ENCODE measurements around the gene AMOTL2. TPM values are rescaled to one million over a fixed set of nuclear protein-coding genes. Genes with fewer than 3 reads are reported as not detected.

Gene AMOTL2
- polyA plus RNA-seq (2013, experiment 1 of 2; ENCODE audit: insufficient read length), result 106 TPM
- polyA plus RNA-seq (2013, experiment 2 of 2; ENCODE audit: insufficient read length), result 110 TPM

DNA sequence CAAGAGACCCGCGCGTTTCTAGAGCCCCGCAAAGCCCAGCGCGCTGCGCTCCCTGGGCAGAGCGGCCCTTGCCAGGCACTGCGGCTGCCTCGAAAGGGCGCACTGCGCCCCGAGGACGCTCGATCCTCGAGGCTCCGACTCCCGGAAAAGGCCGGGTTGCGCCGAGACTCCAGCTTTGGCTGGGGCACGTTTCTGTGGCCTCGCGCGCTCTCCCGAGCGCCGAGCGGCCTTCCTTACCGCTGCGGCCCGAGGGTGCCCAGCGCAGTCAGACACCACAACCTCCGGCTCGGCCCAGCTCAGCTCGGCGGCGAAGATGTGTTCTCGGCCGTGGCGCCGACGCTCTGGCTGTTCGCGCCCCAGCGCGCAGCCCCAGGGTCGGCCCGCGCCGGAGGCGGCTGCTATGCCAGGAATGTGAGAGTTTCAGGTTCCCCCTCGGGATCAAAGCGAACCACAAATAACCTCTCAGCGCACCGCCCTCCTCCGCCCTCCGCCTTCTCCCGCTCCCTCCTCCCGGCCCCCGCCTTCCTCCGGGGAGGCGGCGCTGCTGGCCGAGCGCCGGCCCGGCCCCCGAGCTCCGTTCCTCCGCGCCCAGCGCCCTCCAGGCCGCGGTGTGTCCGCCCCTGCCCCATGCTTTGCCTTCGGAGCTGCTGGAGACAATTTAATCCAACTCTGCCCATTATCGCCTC, at the start of gene AMOTL2:
TSS of gene AMOTL2 (minus strand) at position 343 of the 686 bp plus-strand sequence. CDS start 3,014 bp downstream, outside the sequence.
- DNase-seq, result peak; percentile 98

DNA sequence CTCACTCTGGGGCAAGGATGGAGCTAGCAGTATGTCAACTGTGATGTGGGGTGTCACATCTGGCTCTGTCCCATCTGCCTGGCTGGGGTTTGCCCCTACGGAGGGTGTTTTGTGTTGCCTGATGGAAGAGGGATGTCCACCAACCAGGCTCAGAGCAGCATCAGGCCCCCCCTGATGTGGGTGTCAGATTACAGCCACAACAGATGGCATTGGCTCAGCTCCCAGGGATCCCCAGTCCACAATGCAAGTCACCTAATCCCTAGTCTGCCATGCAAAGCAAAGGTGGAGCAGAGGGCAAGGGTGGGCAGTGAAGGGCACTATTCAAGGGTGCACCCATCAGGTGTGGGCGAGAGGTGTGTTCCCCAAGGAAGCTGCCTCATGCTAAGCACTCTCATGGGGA, 48.9 kb upstream of the AMOTL2 start:
- DNase-seq, result peak; percentile 68

DNA sequence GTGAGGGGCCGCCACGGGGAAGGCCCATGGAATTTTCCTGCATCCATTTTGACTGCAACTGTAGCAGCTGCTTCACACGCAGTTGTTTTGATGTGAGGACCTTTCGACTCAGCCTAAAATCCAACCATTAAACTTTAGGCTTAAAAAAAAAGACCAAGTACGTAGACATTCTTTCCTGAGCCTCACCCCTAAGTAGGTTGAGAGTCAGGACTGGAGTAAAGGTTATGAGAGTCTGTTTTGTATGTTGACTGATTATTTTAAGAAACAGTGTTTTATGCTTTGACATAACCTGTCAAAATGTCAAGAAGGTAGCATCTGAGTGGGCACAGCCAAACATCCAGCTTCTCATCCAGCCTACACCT, 45.7 kb upstream of the AMOTL2 start:
- DNase-seq, result no peak

DNA sequence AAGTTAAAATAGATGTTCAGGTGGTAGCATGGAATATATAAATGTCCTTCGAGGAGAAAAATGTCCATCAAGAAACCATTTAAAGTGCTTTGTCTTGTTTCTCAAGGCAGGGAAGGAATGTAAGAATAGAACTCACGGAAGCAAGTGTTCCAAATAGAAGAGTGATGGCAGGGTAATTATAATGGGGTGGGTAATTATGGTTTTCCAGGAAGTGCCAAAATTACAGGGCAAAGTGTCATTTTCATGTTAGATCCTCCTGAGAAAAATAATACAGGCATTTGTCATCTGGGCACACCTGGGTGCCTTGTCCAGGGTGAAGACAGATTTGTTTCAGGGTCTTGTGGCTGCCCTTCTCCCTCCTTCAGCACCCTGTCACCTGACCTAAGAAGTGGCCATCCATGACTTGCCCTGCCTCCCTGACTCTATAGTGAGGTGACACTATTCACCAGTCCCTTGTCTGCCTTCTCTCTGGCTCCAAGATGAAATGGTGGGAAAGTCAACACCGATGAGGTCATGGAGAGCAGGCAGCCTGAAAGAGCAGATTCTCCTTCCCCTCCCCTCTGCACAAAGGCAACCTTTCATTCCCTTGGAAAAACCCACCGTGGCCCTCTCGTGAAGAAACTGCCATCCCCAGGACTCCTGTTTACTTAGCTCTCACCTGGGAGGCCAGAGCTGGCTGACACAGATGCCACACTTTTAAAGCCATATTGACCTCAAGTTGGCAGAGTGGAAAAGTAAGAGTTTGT, 45.1 kb upstream of the AMOTL2 start:
- DNase-seq, result no peak

DNA sequence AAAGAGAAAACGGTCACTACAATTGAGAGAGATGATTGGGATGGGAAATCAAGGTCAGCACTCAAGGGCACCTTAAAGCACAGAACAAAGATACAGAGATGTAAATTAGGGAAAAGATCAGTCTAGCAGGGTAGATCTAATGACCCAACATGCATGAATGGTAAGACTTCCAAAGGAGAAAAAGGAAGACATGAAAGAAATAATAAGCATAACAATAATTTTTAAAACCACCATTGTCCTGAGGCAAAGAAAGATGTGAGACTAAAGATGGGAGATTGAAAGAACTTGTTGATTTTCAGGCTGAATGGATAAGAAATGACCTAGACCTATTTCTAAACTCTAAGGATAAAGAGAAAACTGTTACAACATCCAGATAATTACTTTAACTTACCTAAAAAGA, 34.8 kb upstream of the AMOTL2 start:
- DNase-seq, result no peak

DNA sequence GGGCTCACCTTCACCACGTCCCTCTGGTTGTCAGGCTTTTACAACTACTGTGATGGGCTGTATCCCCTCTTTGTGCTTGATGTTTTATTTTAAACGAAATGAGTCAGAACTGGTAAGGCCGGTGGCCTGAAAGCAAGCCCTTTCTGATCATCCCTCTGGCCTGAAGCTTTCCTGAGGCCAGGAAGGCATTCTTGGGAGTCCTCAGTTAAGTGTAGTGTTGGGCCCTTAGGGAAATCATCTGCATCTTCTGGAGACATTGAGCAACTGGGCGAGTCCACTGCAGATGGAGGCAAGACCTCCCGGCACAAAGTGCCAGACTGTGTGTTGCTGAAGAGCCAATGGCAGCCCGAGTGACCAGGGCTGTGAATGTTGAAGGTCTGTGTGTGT, 33.0 kb upstream of the AMOTL2 start:
- DNase-seq, result peak; percentile 32

DNA sequence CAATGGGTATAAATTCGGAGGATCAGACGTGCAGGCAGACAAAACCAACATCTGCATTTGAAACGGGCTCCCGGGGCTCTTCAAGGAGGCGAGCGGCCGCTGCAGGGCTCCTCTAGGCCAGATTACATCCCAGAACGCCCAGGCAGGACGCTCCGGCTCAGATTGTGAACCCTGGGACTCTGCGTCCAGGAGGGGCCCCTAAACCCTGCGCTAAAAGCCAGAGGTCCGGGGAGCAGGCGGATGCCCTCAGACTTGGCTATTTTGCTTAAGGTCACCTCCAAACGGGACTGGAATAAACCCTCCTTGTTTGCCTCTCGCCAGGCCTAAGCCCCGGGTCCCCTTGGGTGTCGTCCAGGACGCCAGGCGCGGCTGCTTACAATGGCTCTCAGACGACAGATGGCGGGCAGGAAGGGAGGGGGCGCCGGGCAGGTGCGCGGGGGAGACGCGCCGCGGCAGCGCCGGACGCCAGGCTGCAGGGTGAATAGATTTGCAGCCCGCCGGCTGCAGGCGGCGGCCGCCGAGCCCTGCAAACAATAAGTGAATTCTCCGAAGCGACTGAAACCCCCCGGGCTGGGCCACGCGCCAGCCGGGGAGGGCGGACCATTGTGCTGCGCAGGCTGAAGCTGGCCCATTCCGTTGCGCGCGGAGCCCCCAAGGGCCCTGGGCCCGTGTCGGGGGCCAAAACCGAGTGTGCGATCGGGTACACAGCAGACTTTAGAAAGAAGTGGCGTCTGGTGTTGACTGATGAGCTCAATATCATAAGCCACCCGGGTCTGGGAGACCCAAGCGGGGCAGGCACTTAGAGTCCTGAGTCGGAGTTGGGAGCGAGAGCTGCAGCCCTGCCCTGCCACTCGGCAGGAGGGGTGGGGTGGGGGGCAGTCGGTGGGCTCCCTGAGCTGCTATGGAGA, 32.3 kb upstream of the AMOTL2 start:
- no peak for DNase-seq

DNA sequence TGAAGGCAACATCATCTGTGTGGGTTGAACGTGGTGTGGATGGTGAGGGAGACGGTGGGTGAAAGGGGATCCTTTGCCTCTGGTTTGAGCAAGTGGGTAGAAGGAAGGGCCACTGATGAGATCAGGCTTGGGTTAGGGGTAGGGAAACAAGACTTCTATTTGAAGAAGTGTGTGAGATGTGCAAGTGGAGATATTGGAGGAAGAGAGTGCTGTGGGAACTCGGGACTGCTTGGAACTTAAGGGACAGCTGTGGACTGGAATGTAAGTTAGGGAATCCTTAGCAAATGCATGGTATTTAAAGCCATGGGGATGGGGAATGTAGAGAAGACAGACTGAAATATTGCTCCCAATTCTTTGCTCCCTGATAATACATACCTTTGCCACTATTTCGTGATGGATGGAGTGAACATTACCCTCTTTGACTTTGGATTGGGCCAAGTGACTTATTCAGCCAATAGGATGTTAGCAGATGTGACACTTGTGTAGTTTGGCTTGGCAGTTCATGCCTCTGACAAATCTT, 30.2 kb upstream of the AMOTL2 start:
- no peak for DNase-seq

DNA sequence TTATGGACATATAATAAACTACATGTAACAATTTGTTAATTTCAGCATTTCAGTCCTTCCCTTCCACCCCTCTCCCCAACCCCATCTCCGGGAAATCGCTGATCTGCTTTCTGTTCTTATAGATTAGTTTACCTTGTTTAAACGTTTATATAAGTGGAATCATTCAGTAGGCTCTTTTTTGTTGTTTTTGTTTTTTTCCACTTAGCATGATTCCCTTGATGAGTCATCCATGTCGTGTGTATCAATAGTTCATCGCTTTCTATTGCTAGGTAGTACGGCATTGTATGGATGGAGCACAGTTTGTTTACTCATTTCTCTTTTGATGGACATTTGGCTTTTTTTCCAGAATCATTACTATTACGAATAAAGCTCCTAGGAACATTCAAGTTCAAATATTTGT, 23.5 kb upstream of the AMOTL2 start:
- no peak for DNase-seq

DNA sequence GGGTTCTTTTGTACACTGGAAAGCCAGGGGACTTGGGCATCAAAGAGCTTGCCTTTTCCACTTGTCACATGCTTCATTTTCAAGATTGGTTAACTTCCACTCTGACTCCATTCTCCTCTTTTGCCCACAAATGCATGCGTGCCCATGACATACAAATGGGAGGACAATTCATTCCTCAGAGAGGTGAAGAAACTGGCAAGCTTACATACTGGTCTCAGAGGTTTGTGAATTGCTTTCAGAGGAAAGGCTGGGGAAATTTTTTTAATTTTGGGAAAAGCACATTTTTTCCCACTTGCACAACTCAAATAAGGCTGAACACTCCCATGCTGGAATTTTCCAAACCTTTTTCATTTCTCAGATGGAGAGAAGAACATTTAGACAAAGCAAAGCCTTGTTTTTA, 20.9 kb upstream of the AMOTL2 start:
- no peak for DNase-seq

DNA sequence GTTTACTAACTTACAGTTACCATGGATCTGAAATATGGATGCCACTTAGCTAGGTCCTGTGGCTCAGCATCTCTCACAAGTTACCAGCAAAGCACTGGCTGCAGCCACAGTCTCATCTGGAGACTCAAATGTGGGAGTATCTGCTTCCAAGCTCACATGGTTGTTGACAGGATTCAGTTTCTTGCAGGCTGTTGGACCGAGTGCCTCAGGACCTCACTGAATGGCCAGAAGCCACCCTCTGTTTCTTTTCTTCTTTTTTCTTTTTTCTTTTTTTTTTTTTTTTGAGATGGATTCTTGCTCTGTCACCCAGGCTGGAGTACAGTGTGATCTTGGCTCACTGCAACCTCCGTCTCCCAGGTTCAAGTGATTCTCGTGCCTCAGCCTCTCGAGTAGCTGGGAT, 20.1 kb upstream of the AMOTL2 start:
- no peak for DNase-seq

DNA sequence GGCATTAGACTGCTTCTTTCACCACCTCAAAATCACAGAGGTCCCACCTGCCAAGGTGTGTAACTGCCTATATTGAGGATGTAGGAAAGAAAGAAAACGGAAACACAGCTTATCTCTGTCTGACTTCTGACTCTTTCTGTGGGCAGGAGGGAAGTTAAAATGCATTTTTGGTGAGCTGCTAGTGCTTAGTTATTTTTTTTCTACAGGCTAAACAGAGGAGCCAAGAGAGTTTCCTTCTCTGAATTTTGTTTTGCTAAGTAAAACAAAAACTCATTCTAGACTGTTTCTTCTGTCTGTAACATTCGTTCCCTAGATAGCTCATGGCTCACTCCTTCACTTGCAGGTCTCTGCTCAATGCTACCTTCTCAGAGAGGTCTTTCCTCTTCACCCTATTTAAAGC, 18.8 kb upstream of the AMOTL2 start:
- DNase-seq, result no peak

DNA sequence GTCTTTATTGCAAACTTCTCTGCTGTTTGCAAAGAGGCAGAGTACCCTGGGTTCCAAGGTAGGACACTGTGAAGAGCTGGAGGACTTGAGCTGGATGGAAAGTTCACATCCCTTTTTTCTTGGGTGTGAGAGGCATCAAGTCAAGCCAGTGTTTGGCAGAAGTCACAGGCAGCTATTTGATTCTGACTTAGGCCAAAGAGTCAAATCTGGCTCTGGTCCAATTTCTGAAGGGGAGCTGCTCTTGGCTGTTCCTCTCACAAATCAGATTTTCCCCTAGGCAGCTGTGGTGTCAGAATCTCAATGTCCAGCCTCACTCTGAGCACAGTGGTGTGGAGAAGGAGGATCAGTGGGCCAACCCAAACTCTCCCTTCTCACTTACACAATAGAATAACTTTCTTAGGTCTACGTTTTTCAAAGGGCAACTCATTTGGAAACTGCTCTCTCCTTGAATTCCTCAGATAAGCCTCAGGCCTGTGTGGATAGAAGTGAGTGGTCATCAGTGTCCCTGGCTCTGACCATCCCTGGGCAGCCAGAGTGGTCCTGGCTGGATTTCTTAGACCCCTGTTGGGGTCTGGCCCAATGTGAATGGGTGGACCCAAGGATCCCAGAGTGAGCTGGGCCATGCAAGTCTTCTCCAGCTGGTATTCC, 18.2 kb upstream of the AMOTL2 start:
- no peak for DNase-seq

DNA sequence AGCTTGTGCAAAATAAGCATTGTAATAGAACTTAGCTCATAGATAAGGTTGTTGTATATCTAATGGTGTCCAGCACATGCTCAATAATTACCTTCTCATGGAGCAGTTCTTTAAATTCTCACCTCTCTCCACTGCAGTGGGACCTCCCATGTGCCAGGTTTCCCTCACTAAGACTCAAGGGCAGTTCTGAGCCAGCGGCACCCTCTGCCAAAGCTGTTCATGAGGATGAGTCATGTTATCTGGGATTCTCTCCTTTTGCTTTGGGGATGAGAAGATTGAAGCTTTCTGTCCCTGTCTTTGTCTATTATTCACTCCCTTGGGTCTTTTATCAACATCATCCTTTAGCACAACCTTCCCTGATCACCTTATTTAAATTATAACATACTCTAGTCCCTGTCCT, 15.6 kb upstream of the AMOTL2 start:
- DNase-seq, result no peak

DNA sequence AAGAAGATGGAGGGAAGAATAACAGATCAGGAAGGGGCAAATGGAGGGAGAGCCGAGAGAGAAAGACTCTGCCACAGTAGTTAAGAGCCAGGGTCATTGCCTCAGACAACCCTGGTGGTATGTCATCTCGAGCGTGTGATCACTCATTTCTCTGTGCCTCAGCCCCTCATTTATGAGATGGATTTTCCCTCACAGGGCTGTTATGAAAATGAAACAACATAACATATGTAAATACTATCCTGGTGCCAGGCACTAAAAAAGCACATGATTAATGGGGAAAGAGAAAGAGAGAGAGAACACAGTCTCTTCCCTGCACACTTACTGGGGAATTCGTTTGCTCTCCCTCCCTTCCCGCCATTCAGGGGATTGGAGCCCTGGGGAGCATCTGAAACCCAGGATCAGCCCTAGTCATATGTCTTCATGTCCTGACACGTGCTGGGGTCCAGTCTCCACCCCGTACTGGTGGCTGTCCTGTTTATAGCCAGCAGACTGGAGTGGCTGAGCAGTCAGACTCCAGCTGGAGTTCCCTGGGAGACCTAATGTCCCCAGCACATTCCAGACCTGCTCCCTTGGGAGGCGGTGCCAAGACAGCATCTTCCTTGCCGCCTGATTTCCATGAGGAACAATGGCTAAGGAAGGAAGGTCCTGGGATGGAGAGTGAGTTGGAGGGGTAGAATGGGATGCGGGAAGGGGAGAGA, 14.7 kb upstream of the AMOTL2 start:
- DNase-seq, result no peak

DNA sequence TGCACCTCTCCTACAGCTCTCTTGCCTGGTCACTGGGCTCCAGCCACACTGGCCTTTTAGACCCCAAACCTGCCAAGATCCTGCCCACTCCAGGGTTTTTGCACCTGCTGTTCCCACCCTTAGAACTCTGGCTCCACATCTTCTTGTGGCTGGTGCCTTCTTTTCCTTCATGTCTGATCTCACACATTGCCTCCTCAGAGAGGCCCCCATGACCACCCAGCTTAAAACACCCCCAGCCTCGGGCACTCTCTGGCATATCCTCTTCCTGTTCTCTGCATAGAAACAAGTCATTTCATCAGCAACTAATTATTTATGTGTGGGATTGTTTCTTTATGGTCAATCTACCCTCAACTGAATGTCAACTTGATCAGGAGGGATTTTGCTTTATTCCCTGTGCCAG, 14.0 kb upstream of the AMOTL2 start:
- no peak for DNase-seq

DNA sequence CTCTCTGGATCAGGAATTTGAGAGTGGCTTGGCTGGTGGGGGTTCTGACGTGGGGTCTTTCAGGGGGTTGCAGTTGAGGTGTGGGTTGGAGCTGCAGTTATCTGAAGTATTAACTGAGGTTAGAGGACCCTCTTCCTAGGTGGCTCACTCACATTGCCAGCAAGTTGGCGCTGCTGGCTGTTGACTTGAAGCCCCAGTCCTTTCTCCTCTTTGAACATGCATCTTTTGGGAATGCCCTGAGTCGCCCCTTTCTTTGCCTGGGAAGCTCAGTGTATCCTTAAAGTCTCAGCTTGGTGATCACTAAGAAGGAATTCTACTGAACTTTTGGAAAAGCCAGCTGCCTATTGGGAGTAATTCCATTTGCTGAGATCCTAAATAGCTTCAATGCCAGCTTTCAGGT, 13.0 kb upstream of the AMOTL2 start:
- DNase-seq, result no peak

DNA sequence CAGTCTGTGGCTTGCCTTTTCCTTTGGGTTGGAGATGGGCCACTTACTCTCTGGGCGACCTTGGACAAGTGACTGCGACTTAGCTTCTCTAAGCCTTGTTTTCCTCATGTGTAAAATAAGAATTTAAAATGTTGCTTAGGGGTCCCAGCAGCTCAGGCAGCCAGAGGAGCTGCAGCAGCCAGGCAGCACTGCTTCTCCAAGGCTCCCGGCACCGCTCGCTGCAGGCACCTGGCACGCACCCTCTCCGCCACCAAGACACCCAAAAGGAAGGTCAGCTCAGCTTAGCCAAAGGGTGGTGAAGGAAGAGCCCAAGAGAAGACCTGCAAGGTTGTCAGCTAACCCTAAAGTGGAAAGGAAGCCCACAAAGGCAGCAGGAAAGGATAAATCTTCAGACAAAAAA, 10.7 kb upstream of the AMOTL2 start:
- no peak for DNase-seq

DNA sequence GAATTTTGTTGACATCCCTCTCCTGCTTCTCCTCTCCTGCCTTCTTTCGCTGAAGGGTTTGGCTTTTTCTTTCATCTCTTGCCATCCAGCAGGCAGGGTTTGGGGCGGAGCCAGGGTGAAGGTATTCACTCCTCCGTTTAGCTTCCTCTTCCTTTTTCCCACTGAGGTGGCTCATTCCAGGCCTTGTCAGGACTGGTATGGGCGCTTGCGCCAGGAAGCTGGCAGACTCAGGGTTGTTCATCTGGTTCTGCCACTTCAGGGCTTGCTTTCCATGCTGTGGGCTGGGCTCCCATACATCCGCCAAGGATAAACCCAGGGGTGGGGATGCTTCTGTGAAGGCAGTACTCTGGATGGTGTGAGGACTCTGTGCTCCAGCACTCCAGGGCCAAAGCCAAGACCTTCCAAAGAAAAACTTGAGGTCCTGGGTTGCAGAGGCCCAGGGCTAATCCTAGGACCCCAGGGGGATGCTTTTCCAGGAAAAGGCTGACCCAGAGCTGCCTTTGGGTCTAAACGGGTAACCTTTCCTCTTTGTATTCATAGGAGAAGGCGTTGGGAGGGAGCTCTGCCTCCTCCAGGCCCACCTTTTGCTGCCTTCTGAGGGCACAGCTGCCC, 7.7 kb upstream of the AMOTL2 start:
- DNase-seq, result no peak

DNA sequence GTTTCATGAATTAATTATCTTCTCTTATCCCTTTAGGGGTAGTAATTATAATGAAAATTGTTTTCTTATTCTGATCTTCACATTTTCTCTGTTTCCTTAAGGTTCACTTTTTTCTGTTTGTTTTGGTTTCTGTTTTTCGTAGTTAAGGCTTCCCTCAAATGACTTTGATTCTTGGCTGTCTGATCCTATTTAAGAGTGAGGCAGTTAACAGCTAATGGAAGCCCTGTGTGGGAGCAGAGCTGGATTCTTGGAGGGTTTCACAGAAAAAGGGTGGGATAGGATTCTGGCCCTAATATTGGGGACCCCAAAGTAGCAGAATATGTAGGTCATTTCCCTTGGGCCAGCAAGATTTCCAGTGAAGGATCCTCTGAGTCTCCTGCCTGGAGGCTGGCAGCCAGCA, 6.8 kb upstream of the AMOTL2 start:
- DNase-seq, result no peak

DNA sequence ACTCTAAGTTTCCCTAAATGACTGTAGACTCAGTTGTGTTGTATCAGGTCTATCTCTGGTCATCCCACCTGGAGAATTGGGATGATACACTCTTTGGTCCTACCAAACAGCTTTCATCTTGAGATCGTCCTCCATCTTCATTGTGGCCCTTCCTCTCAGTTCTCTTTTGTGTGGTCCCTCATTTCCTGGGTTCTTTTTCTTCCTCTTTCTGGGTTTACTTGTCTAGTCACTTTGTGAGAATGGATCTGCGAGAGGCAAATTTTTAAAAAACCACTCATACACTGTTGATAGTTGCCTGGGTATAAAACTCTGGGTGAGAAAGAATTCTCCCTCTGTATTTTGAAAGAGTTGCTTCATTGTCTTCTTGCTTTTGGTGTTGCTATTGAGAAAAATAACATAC, 6.0 kb upstream of the AMOTL2 start:
- no peak for DNase-seq

Data from fibroblast of skin of abdomen (primary cell).